GM19099 (cell line): ENCODE data around the gene MROH7.

Experiments used
- POLR2A ChIP-seq: IDR thresholded peaks from 3 replicates; pipeline ENCODE4 v1.6.1; 2011; ENCODE audit warnings: low read depth; ENCODE audit not compliant: insufficient read length; ENCODE audit errors: extremely low read depth

MROH7 gene

DNA sequence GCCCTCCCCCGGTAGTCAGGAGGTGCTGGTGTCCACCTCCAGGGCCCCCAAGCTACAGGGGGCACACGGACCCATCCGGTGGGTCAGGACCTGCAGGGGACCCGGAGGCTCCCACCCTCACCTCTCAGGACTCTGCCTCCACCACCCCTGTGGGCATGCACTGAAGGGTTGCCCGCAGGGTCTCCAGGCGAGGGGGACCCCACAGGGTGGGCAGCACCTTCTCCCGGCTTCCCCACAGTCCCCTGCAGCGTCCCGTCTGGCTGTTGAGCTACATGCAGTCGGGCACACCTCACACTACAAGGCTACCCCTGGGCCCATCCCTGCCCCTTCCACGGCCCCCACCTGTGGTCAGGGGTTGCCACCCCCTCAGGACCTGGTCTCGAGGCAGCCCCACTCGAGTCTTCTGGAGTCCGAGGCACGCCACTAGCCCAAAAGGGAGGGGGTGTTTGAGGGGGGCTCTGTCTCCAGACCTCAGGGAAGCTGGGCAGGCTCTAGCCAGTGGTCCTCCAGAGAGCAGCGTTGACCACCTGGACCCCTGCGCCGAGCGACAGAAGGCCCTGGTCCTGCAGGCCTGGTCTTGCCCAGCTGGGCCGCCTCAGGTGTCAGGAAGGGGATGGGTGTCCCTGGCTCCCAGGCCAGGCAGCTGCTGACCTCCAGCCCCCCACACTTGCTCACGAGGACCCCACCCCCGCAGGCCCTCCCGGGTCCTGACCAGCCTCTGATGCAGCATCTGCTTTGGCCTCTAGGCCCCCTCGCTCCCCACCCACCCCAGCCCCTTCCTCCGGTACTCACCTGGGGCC, 113.1 kb downstream of the MROH7 start:
- no peak for TF ChIP-seq POLR2A

DNA sequence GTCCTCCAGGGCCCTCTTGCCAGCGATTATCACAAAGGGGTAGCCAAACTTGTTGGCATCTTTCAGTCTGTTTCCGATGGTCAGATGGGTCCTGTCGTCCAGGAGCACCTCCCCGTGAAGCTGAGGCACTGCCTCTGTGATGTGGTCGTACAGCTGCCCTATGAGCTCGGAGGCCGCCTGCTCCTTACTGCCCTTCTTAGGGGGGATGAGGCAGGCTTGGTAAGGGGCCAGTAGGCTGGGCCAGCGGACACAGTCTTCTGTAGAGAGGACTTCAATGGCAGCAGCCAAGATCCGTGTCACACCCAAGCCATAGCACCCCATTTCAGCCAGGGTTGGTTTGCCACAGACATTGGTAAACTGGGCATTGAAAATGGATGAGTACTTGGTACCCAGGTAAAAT, 116.2 kb downstream of the MROH7 start:
- no peak for TF ChIP-seq POLR2A

DNA sequence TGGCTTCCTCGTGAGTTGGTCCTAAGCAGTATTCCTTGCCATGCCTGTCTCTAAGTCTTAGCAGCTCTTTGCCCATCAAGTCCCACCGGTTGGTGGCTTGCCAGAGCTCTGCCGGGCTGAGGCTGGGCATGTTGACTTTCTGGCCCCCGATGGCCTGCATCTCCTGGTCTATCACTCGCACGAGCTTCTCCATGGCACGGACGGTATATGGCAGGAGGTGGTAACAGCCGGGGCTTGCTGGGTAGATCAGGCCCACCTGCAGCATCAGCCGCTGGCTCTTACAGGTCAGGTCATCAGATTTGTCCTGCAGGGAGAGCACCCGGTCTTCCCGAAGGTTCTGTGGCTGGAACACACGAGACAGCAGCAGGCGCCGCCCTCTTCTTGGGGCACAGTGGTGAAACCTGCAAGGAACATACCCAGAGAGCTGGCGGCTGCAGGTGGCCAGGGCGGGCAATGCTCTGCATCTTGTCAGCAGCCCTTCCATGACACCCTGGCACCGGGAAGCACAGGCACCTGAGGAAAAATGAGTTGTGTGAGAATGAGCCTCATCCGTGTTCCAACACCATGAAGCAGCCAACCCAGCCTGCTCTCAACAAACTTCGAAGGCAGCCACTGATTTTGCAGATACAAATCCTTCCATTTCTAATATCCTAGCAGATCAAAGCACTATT, 117.2 kb downstream of the MROH7 start:
- TF ChIP-seq POLR2A, result no peak
